Measurements from ENCODE around the gene RPP38. TPM values are rescaled to one million over a fixed set of nuclear protein-coding genes. Genes with fewer than 3 reads are reported as not detected.

The RPP38 gene
- polyA plus RNA-seq, 3 donors, result 8.1 to 13.8 (median 13.3) TPM

GRCh38 chr10:15152556-15152955 is 55.4 kb downstream of the RPP38 start:
- no peak overlapping the region for H3K27ac Mint-ChIP-seq
- no peaks in the 10 kb centered on the region for H3K36me3 Mint-ChIP-seq
- TF ChIP-seq, protein P1, sequence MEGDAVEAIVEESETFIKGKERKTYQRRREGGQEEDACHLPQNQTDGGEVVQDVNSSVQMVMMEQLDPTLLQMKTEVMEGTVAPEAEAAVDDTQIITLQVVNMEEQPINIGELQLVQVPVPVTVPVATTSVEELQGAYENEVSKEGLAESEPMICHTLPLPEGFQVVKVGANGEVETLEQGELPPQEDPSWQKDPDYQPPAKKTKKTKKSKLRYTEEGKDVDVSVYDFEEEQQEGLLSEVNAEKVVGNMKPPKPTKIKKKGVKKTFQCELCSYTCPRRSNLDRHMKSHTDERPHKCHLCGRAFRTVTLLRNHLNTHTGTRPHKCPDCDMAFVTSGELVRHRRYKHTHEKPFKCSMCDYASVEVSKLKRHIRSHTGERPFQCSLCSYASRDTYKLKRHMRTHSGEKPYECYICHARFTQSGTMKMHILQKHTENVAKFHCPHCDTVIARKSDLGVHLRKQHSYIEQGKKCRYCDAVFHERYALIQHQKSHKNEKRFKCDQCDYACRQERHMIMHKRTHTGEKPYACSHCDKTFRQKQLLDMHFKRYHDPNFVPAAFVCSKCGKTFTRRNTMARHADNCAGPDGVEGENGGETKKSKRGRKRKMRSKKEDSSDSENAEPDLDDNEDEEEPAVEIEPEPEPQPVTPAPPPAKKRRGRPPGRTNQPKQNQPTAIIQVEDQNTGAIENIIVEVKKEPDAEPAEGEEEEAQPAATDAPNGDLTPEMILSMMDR (IDR thresholded peaks at IDR 0.05), result no peak
- H3K4me1 Mint-ChIP-seq, result no peaks in the 10 kb centered on the region
- peaks cover 0 to 14% (median 1%) of the 10 kb centered on the region in 7 donors for H3K9me3 Mint-ChIP-seq
- Histone ChIP-seq H3K27me3 (ENCODE audit: control insufficient read depth in 2 of 2, insufficient read depth in 2 of 2, low read length in 2 of 2) (no peaks in the 10 kb centered on the region), H3K4me2 (replicated peaks; ENCODE audit: extremely low read depth, low read length, poor library complexity, severe bottlenecking) (no peak overlapping the region), H3K36me3 (replicated peaks in 1 of 2; ENCODE audit: control insufficient read depth in 1 of 2, insufficient read depth in 2 of 2, low read length in 2 of 2) (no peaks in the 10 kb centered on the region), H3K9me3 (replicated peaks in 1 of 2; ENCODE audit: control insufficient read depth in 1 of 2, insufficient read depth in 1 of 2, low read length in 2 of 2) (peaks cover 0 to 2% of the 10 kb centered on the region in 2 donors), H3K4me1 (ENCODE audit: control insufficient read depth in 1 of 2, insufficient read depth in 2 of 2, low read length in 2 of 2) (no peaks in the 10 kb centered on the region), H3K4me3 (replicated peaks in 1 of 3; ENCODE audit: low read depth in 2 of 3, low read length in 3 of 3) (no peak overlapping the region), H4K20me1 (ENCODE audit: insufficient read depth, low read length) (no peaks in the 10 kb centered on the region), H3K79me2 (ENCODE audit: insufficient read depth, low read length) (no peaks in the 10 kb centered on the region), H2AFZ (ENCODE audit: insufficient read depth, low read depth, low read length, poor library complexity, severe bottlenecking) (no peak overlapping the region), H3K9ac (ENCODE audit: insufficient read depth, low read length, poor library complexity, severe bottlenecking) (no peak overlapping the region), H3K27ac (ENCODE audit: low read depth in 1 of 2, low read length in 2 of 2) (no peak overlapping the region)
- H3K4me3 Mint-ChIP-seq, result no peak overlapping the region
- intact Hi-C loops (cut with micrococcal nuclease), result no loop called here
- DNase-seq, result no peak
- no peaks in the 10 kb centered on the region for H3K27me3 Mint-ChIP-seq (ENCODE audit: low read depth in 3 of 3)

Other genes with a start within 250 kb of the RPP38 start
- gene SUV39H2, start 218.5 kb upstream of the RPP38 start, polyA plus RNA-seq, result 1 to 10 TPM in 1 of 3 donors, under 1 TPM in 2; 0.85 to 1.2 (median 0.86) TPM
- 10 to 100 TPM in 2 of 3 donors, 1 to 10 TPM in 1; 8.9 to 17.6 (median 10.9) TPM for gene DCLRE1C, start 143.3 kb upstream of the RPP38 start, polyA plus RNA-seq
- under 1 TPM in 1 of 3 donors, not detected in 2; 0.47 TPM for gene MEIG1, start 138.0 kb upstream of the RPP38 start, polyA plus RNA-seq
- gene OLAH, start 53.4 kb upstream of the RPP38 start, polyA plus RNA-seq, result under 1 TPM in 1 of 3 donors, not detected in 2; 0.09 TPM
- under 1 TPM in 1 of 3 donors, not detected in 2; 0.11 TPM for gene ACBD7, start 8.6 kb upstream of the RPP38 start, polyA plus RNA-seq
- gene NMT2, start 71.3 kb downstream of the RPP38 start, polyA plus RNA-seq, result 1 to 10 TPM in 1 of 3 donors, under 1 TPM in 2; 0.35 to 1.1 (median 0.36) TPM

All from CD14-positive monocyte (primary cell).